ENCODE measurements around the gene PPP1R2.
"Not testable (repeated sequence)": the region's sequence is repeated elsewhere in the genome, so short reads cannot be mapped to it uniquely, and the experiment has no call there.

Gene PPP1R2

DNA sequence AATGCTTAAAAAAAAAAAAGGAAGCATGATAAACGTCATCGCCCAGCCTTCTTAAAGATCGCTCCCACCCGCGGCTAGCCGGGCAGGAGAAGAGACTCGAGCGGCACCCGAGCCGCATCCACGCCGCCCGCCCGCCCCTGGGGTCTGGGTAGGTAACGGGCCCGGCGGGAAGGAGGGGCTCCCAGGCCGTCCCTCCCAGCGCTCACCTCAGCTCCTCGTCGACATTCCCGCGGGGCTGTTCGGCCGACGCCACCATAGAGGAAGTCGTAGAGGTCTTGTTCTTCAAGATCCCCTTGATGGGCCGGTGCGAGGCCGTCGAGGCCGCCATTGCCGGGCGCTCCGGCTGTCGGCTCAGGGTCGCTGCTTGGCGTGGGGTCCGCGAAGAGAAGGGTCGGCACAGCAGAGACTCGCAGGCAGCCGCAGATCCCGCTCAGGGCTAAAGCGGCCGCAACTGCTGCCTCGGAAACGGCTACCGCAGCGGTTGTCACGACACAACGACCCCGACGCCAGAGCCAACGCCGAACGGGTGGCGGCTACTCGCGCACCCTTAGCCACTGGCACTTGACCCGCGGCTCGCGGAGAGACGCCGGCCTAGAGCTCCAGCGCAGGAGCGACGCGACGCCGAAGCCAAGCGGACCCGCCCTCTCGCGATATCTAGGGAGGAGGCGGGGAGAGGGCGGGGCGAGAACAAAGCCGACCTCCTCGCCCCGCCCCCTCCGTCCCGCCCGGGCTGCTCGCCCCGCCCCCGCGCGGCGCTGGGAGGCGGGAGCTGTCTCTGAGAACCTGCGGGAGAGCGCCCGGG lies at the start of gene PPP1R2:
Gene PPP1R2 (minus strand): TSS at position 628 of the 802 bp plus-strand sequence. CDS start 300 bp downstream, at position 328.
- DNase-seq (ENCODE audit: low read depth), result peak; percentile 81

DNA sequence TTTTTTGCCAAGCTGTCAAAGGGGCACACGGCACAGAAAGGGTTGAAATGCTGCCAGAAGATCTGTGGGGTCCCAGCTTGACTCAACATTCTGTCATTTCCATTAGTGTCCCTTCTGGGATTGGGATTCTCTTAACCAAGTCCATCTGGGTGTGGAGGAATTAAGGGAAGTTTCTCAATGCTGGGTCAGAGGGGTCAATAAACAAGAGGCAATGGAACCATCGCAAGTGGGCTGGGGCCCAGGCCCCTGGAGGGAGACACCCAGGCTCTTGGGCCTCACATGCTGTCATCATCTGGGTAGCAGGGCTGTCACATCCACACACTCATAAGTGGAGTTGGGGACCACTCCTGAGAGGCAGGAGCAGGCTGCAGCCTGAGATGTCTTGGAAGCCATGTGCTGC lies 48.7 kb upstream of the PPP1R2 start:
- no peak for DNase-seq (ENCODE audit: low read depth)

- DNase-seq (ENCODE audit: low read depth), result peak; percentile 24
Observed at GRCh38 chr3:195591220-195591619, 48.1 kb upstream of the PPP1R2 start.

GRCh38 chr3:195590381-195590780 lies 47.3 kb upstream of the PPP1R2 start:
- not testable (repeated sequence) for DNase-seq (ENCODE audit: low read depth)

DNA sequence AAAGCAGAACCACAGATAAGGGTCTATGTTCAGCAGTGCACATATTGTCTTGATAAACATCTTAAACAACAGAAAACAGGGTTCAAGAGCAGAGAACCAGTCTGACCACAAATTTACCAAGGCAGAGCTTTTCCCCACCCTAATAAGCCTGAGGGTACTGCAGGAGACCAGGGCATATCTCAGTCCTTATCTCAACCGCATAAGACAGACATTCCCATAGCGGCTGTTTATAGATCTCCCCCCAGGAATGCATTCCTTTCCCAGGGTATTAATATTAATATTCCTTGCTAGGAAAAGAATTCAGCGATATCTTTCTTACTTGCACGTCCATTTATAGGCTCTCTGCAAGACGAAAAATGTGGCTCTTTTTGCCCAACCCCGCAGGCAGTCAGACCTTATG lies 46.7 kb upstream of the PPP1R2 start:
- not testable (repeated sequence) for DNase-seq (ENCODE audit: low read depth)

DNA sequence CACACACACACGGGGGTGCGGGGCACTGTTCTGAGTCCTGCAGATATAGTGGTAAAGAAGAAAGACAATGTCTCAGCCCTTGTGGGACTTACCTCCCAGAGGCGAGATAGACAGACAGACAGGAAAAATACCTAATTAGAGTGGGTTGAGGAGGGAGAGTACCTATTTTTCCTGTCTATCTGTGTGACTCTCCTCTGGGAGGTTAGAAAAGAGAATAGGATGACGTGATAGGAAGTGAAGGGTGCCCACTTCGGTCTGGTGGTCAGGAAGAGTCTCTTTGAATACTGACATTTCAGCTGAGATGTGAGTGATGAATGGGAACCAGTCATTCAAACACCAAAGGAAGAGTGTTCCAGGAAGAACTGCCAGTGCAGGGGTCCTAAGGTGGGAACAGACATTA lies 44.7 kb upstream of the PPP1R2 start:
- no peak for DNase-seq (ENCODE audit: low read depth)

DNA sequence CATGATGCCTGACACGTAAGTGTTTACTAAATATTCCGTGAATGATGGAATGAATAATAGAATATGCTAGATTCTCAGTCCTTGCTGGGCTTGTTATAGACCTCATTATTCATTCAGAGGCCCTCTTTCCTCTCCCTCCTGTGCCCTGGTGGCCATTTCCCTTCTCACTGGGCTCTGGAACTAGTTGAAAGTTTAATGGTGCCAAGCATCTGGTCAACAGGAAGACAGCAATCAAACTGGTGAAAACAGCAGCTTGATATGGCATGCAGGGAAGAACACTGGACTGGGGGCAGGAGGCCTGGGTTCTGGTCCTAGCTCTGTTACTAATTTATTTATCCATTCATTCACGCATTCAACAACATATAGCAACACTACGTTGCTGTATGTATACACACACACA lies 44.3 kb upstream of the PPP1R2 start:
- no peak for DNase-seq (ENCODE audit: low read depth)

- DNase-seq (ENCODE audit: low read depth), result no peak
Observed at GRCh38 chr3:195584543-195584870, 41.4 kb upstream of the PPP1R2 start.

- DNase-seq (ENCODE audit: low read depth), result peak; percentile 71
Observed at GRCh38 chr3:195583831-195584542, 40.9 kb upstream of the PPP1R2 start, which contains the start of gene APOD. Gene APOD (minus strand): TSS chr3:195583940. CDS start chr3:195579461, 4,479 bp downstream.

DNA sequence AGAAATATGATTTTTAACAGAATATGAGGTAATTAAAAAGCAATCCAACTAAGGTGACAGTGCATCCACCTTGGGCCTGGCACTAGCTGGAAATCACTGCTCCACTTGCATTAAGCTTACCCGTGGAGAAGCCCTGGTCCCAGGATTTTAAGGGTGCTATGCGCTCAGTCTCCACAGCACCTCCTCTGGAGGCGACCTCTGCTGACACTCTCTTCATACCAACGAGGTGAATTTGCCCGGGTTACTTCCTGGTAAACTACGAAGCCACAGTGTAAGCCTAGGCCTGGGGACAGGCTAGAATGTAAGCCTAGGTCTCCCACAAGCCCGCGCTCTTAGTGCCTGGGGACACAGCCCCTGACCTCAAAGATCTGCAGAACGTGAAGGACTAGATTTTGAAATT lies 39.8 kb upstream of the PPP1R2 start:
- no peak for DNase-seq (ENCODE audit: low read depth)

- peak; percentile 74 for DNase-seq (ENCODE audit: low read depth)
Observed at GRCh38 chr3:195580744-195581443, 37.8 kb upstream of the PPP1R2 start.

DNA sequence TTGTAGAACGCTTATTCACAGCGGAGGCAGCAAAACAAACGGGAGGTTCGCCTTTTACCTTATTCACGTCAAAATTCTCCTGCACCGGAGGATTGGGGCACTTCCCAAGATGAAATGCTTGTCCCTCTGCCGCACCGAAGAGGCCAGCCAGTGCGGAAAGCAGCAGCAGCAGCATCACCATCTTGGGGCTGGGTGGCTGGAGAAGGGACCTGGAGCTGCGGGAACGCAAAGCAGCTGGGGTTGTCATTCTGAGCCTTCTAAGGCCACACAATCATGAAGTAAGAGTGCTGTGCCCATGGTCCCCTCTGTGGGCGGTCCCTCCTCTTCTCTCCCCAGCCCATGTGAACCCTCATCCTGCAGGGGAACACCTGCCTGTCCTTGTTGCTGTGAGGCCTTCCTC lies 36.2 kb upstream of the PPP1R2 start:
- DNase-seq (ENCODE audit: low read depth), result no peak

GRCh38 chr3:195578565-195578964 lies 35.4 kb upstream of the PPP1R2 start:
- no peak for DNase-seq (ENCODE audit: low read depth)

GRCh38 chr3:195577645-195578177 lies 34.6 kb upstream of the PPP1R2 start:
- no peak for DNase-seq (ENCODE audit: low read depth)

GRCh38 chr3:195574497-195575304 lies 31.6 kb upstream of the PPP1R2 start:
- DNase-seq (ENCODE audit: low read depth), result no peak

GRCh38 chr3:195573611-195574496 lies 30.7 kb upstream of the PPP1R2 start:
- DNase-seq (ENCODE audit: low read depth), result no peak

DNA sequence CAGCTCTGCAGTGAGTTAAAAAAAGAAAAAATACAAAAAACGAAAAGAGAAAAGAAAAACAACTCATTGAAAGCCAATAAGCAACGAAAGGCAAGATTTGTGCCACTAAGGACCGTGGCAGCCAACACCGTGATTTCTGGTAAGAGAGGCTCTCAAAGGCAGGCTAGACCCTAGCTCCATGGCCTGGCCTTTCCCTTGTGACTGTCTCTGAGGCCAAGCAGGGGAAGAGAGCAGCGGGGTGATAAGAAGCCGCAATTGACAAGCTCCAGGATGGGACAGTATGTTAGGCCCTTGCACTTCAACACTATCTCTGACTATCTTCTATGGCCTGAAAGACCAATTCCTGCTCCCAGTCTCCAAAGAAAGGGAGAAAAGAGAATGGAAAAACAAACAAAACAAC lies 28.2 kb upstream of the PPP1R2 start:
- no peak for DNase-seq (ENCODE audit: low read depth)

DNA sequence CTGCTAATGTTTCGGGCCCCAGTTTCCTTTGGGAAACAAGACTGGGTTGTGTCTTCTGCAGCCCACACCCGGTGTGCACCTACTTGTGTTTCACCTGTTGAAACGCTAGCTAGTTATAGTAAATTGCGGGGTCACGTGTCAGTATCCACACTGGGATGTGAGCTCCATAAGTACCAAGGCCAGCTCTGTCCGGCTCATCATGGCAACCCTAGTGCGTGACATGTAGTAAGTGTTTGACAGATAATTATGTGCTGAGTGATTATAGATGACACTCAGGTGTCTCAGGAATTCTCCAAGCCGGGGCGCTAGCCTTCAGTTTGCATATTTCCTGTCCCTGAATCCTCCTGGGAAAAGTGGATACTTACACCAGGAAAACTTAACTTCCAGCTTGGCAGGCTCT lies 27.8 kb upstream of the PPP1R2 start:
- DNase-seq (ENCODE audit: low read depth), result no peak

- no peak for DNase-seq (ENCODE audit: low read depth)
Observed at GRCh38 chr3:195570344-195570743, 27.2 kb upstream of the PPP1R2 start.

GRCh38 chr3:195568630-195569029 lies 25.5 kb upstream of the PPP1R2 start:
- DNase-seq (ENCODE audit: low read depth), result no peak

- no peak for DNase-seq (ENCODE audit: low read depth)
Observed at GRCh38 chr3:195566797-195567196, 23.7 kb upstream of the PPP1R2 start.
